ENCODE measurements around the gene CLEC16A. TPM values are rescaled to one million over a fixed set of nuclear protein-coding genes. Genes with fewer than 3 reads are reported as not detected.

The CLEC16A gene
- polyA plus RNA-seq, 4 donors, result 22.9 to 24.5 (median 23.7) TPM

GRCh38 chr16:11107780-11108465 lies 163.6 kb downstream of the CLEC16A start:
- no peak for DNase-seq (ENCODE audit: low read depth in 4 of 4, low spot score in 3 of 4)

GRCh38 chr16:11108466-11108805 lies 164.1 kb downstream of the CLEC16A start:
- no peak for DNase-seq (ENCODE audit: low read depth in 4 of 4, low spot score in 3 of 4)

GRCh38 chr16:11109566-11109965 lies 165.2 kb downstream of the CLEC16A start:
- DNase-seq (ENCODE audit: low read depth in 4 of 4, low spot score in 3 of 4), result no peak

GRCh38 chr16:11111150-11111549 lies 166.8 kb downstream of the CLEC16A start:
- no peak for DNase-seq (ENCODE audit: low read depth in 4 of 4, low spot score in 3 of 4)

- DNase-seq (ENCODE audit: low read depth in 4 of 4, low spot score in 3 of 4), result no peak
Observed at GRCh38 chr16:11111856-11112634, 167.7 kb downstream of the CLEC16A start.

- DNase-seq (ENCODE audit: low read depth in 4 of 4, low spot score in 3 of 4), result no peak
Observed at GRCh38 chr16:11112723-11113348, 168.5 kb downstream of the CLEC16A start.

GRCh38 chr16:11114366-11115164 lies 170.2 kb downstream of the CLEC16A start:
- no peak for DNase-seq (ENCODE audit: low read depth in 4 of 4, low spot score in 3 of 4)

GRCh38 chr16:11117576-11118211 lies 173.3 kb downstream of the CLEC16A start:
- DNase-seq (ENCODE audit: low read depth in 4 of 4, low spot score in 3 of 4), result no peak

- DNase-seq (ENCODE audit: low read depth in 4 of 4, low spot score in 3 of 4), result no peak
Observed at GRCh38 chr16:11118479-11118878, 174.1 kb downstream of the CLEC16A start.

GRCh38 chr16:11121083-11121608 lies 176.8 kb downstream of the CLEC16A start:
- DNase-seq (ENCODE audit: low read depth in 4 of 4, low spot score in 3 of 4), result no peak

GRCh38 chr16:11121914-11122692 lies 177.7 kb downstream of the CLEC16A start:
- DNase-seq (ENCODE audit: low read depth in 4 of 4, low spot score in 3 of 4), result no peak

GRCh38 chr16:11123666-11124065 lies 179.3 kb downstream of the CLEC16A start:
- no peak for DNase-seq (ENCODE audit: low read depth in 4 of 4, low spot score in 3 of 4)

- no peak for DNase-seq (ENCODE audit: low read depth in 4 of 4, low spot score in 3 of 4)
Observed at GRCh38 chr16:11125936-11126335, 181.6 kb downstream of the CLEC16A start.

GRCh38 chr16:11126399-11127054 lies 182.2 kb downstream of the CLEC16A start:
- DNase-seq (ENCODE audit: low read depth in 4 of 4, low spot score in 3 of 4), result no peak

GRCh38 chr16:11127610-11128195 lies 183.3 kb downstream of the CLEC16A start:
- no peak for DNase-seq (ENCODE audit: low read depth in 4 of 4, low spot score in 3 of 4)

GRCh38 chr16:11128211-11129141 lies 184.1 kb downstream of the CLEC16A start:
- no peak for DNase-seq (ENCODE audit: low read depth in 4 of 4, low spot score in 3 of 4)

- DNase-seq (ENCODE audit: low read depth in 4 of 4, low spot score in 3 of 4), result peak in 1 of 4 donors; percentile 58
Observed at GRCh38 chr16:11129378-11129781, 185.0 kb downstream of the CLEC16A start.

Data from right renal pelvis (tissue), 4 donors.